Spleen (tissue), 7 donors: ENCODE results near the gene RYK.

Experiments used
- CTCF ChIP-seq, 11 experiments: fragments of 200-600 bp in 7 of 11; fragments of 450-650 bp in 4 of 11; sonication (generic) in 4 of 11; IDR thresholded peaks in 8 of 11; conservative IDR thresholded peaks in 3 of 11; 1 replicate in 7 of 11; 2 replicates in 4 of 11; pipeline versions ENCODE4 v1.4.0 to v1.8.0; 2016 to 2021; ENCODE audit warnings: antibody characterized with exemption in 11 of 11, inconsistent platforms in 4 of 11, mild to moderate bottlenecking in 1 of 11
- POLR2A ChIP-seq, 3 donors: fragments of 450-650 bp; IDR thresholded peaks; one replicate each; pipeline ENCODE4 v1.5.1; 2017; ENCODE audit warnings: antibody characterized with exemption in 3 of 3, mild to moderate bottlenecking in 1 of 3
- POLR2AphosphoS5 ChIP-seq, 3 donors: sonication (generic); formaldehyde crosslinking; IDR thresholded peaks; one replicate each; pipeline ENCODE4 v1.5.1; 2017; ENCODE audit warnings: antibody characterized with exemption in 3 of 3
- donor health status: DM: no; HTN: no; CAD: no; lungs with moderate emphysema.
- donor health status: DM: no; HTN: no; CAD: no.
- donor health status: DM: no; HTN: no; CAD: no.

GRCh38 chr3:134276086-134276485, 25.4 kb upstream of the RYK start:
- TF ChIP-seq POLR2A (IDR thresholded peaks at IDR 0.05) (no peak), CTCF (IDR thresholded peaks at IDR 0.05 in 8 of 11, conservative IDR thresholded peaks at IDR 0.05 in 3 of 11) (no peak), POLR2AphosphoS5 (IDR thresholded peaks at IDR 0.05) (no peak)
